Type B pancreatic cell (in vitro differentiated cells): ENCODE results near the gene NFASC. TPM values are rescaled to one million over a fixed set of nuclear protein-coding genes. Genes with fewer than 3 reads are reported as not detected.

Experiments used
- DNase-seq: peaks from one replicate; pipeline ENCODE4 v3.0.0; 2021; ENCODE audit warnings: mixed read lengths; ENCODE audit not compliant: unreplicated experiment; ENCODE audit errors: extremely low spot score
- H3K27ac Mint-ChIP-seq: 2 replicates; pipeline ENCODE4 v1.8.0; 2021; ENCODE audit warnings: mild to moderate bottlenecking, mixed read lengths
- H3K27me3 Mint-ChIP-seq: 2 replicates; pipeline ENCODE4 v1.8.0; 2021; ENCODE audit warnings: mixed read lengths
- H3K36me3 Mint-ChIP-seq: 2 replicates; pipeline ENCODE4 v1.8.0; 2021; ENCODE audit warnings: mixed read lengths
- H3K4me1 Mint-ChIP-seq: one replicate; pipeline ENCODE4 v1.8.0; 2021; ENCODE audit warnings: mixed read lengths; ENCODE audit not compliant: unreplicated experiment
- H3K4me3 Mint-ChIP-seq: 2 replicates; pipeline ENCODE4 v1.8.0; 2021; ENCODE audit warnings: mild to moderate bottlenecking, mixed read lengths
- H3K9me3 Mint-ChIP-seq: 2 replicates; pipeline ENCODE4 v1.8.0; 2021; ENCODE audit warnings: mixed read lengths
- total RNA-seq: library from RNA; stranded (reverse); gene quantifications from 2 replicates; pipeline ENCODE4 v1.2.1, GENCODE V29; 2021; ENCODE audit warnings: low replicate concordance
- TF ChIP-seq, protein P1 (sequence below): fragments of 200-600 bp; sonication (generic); conservative IDR thresholded peaks from 2 replicates; pipeline ENCODE4 v1.5.0; 2021; ENCODE audit warnings: antibody characterized with exemption, mild to moderate bottlenecking

Gene NFASC
- total RNA-seq, 1 donor from 2014 or later, result 16.4 TPM

DNA sequence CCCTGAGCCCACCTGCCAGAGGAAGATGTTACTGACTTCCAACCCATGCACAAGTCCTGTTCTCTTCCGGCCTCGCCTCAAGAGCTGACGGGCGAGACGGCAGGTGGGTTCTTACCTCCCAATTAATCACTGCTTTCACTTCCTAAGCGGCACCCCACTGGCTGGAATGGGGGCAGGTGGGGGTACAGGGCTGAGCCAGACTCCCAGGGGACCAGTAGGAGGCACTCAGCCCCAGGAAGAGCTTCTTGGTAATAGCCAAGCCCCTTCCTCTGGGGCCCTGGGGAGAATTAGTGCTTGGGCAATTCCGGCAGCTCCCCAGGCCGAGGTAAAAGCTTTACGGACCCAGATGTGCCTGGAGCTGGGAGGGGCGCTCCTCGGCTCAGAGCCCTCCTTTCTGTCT lies 182.0 kb downstream of the NFASC start:
- Mint-ChIP-seq H3K27me3 (peaks cover 61% of the 10 kb centered on the region), H3K4me3 (no peak overlapping the region), H3K27ac (no peak overlapping the region), H3K36me3 (no peaks in the 10 kb centered on the region), H3K4me1 (no peaks in the 10 kb centered on the region), H3K9me3 (no peaks in the 10 kb centered on the region)
- TF ChIP-seq, protein P1, sequence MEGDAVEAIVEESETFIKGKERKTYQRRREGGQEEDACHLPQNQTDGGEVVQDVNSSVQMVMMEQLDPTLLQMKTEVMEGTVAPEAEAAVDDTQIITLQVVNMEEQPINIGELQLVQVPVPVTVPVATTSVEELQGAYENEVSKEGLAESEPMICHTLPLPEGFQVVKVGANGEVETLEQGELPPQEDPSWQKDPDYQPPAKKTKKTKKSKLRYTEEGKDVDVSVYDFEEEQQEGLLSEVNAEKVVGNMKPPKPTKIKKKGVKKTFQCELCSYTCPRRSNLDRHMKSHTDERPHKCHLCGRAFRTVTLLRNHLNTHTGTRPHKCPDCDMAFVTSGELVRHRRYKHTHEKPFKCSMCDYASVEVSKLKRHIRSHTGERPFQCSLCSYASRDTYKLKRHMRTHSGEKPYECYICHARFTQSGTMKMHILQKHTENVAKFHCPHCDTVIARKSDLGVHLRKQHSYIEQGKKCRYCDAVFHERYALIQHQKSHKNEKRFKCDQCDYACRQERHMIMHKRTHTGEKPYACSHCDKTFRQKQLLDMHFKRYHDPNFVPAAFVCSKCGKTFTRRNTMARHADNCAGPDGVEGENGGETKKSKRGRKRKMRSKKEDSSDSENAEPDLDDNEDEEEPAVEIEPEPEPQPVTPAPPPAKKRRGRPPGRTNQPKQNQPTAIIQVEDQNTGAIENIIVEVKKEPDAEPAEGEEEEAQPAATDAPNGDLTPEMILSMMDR, result no peak
- DNase-seq, result no peak

DNA sequence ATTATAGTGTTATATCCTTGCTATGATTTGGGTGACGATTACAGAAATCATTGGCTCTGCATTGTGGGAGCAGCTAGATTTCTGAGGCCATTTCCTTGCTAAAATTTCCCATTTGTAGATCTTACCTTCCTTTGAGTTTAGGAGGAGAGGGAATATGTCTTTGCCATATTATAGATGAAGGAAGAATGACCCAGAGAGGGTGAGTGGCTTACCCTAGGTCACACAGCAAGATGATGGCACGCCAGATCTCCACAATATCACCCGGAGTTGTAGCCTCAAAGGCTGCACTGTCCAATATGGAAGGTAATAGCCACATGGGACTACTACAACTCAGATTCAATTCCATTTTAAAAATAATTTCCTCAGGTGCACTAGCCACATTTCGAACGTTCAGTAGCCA lies 182.6 kb downstream of the NFASC start:
- H3K9me3 Mint-ChIP-seq, result no peaks in the 10 kb centered on the region
- TF ChIP-seq, protein P1, result no peak
- peaks cover 56% of the 10 kb centered on the region for H3K27me3 Mint-ChIP-seq
- H3K4me3 Mint-ChIP-seq, result no peak overlapping the region
- no peaks in the 10 kb centered on the region for H3K4me1 Mint-ChIP-seq
- no peaks in the 10 kb centered on the region for H3K36me3 Mint-ChIP-seq
- DNase-seq, result no peak
- H3K27ac Mint-ChIP-seq, result no peak overlapping the region

- Mint-ChIP-seq H3K36me3 (no peaks in the 10 kb centered on the region), H3K27ac (no peak overlapping the region), H3K4me3 (no peak overlapping the region), H3K4me1 (no peaks in the 10 kb centered on the region), H3K9me3 (no peaks in the 10 kb centered on the region), H3K27me3 (peaks cover 52% of the 10 kb centered on the region)
- TF ChIP-seq, protein P1, result no peak
- no peak for DNase-seq
These were observed 183.4 kb downstream of the NFASC start for GRCh38 chr1:205054013-205054412.

- Mint-ChIP-seq H3K27me3 (peaks cover 39% of the 10 kb centered on the region), H3K27ac (no peak overlapping the region)
These were observed 185.5 kb downstream of the NFASC start for GRCh38 chr1:205056188-205056611.

GRCh38 chr1:205056956-205057568 lies 186.4 kb downstream of the NFASC start:
- TF ChIP-seq, protein P1, result no peak
- Mint-ChIP-seq H3K36me3 (no peaks in the 10 kb centered on the region), H3K4me3 (no peak overlapping the region), H3K27me3 (peaks cover 37% of the 10 kb centered on the region), H3K4me1 (peaks cover 5% of the 10 kb centered on the region), H3K27ac (no peak overlapping the region), H3K9me3 (no peaks in the 10 kb centered on the region)
- no peak for DNase-seq

More at GRCh38 chr1:205056188-205056611, 185.5 kb downstream of the NFASC start:
- DNase-seq, result no peak
- TF ChIP-seq, protein P1, result no peak
- H3K36me3 Mint-ChIP-seq, result no peaks in the 10 kb centered on the region
- no peak overlapping the region for H3K4me3 Mint-ChIP-seq
- no peaks in the 10 kb centered on the region for H3K4me1 Mint-ChIP-seq
- no peaks in the 10 kb centered on the region for H3K9me3 Mint-ChIP-seq
